ENCODE data around the gene API5. TPM values are rescaled to one million over a fixed set of nuclear protein-coding genes. Genes with fewer than 3 reads are reported as not detected.
"Not testable (repeated sequence)": the region's sequence is repeated elsewhere in the genome, so short reads cannot be mapped to it uniquely, and the experiment has no call there.

API5 gene
- total RNA-seq, 1 donor: 94.3 TPM

GRCh38 chr11:43328482-43328881 lies 16.7 kb downstream of the API5 start:
- H3K4me3 ChIP-seq (ENCODE audit: low read depth, low read length): no peak overlapping the region
- no peak for DNase-seq (ENCODE audit: low read depth)
- TF ChIP-seq, protein P1, sequence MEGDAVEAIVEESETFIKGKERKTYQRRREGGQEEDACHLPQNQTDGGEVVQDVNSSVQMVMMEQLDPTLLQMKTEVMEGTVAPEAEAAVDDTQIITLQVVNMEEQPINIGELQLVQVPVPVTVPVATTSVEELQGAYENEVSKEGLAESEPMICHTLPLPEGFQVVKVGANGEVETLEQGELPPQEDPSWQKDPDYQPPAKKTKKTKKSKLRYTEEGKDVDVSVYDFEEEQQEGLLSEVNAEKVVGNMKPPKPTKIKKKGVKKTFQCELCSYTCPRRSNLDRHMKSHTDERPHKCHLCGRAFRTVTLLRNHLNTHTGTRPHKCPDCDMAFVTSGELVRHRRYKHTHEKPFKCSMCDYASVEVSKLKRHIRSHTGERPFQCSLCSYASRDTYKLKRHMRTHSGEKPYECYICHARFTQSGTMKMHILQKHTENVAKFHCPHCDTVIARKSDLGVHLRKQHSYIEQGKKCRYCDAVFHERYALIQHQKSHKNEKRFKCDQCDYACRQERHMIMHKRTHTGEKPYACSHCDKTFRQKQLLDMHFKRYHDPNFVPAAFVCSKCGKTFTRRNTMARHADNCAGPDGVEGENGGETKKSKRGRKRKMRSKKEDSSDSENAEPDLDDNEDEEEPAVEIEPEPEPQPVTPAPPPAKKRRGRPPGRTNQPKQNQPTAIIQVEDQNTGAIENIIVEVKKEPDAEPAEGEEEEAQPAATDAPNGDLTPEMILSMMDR (IDR thresholded peaks at IDR 0.05; ENCODE audit: insufficient read depth, low read length): no peak

DNA sequence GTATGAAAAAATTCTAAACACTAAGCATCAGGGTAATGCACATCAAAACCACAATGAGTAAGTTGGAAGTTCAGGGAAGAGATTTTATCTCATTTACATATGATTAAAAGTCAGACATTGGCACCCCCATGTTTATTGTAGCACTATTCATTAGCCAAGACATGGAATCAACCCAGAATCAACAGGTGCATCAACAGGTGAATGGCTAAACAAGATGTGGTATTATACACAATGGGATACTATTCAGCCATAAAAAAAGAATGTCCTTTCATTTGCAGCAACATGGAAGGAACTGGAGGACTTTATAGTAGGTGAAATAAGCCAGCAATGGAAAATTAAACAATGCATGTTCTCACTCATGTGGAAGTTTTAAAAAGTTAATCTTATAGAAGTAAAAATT lies 29.4 kb downstream of the API5 start:
- DNase-seq (ENCODE audit: low read depth): no peak
- no peak overlapping the region for H3K4me3 ChIP-seq (ENCODE audit: low read depth, low read length)
- TF ChIP-seq, protein P1 (IDR thresholded peaks at IDR 0.05; ENCODE audit: insufficient read depth, low read length): no peak

DNA sequence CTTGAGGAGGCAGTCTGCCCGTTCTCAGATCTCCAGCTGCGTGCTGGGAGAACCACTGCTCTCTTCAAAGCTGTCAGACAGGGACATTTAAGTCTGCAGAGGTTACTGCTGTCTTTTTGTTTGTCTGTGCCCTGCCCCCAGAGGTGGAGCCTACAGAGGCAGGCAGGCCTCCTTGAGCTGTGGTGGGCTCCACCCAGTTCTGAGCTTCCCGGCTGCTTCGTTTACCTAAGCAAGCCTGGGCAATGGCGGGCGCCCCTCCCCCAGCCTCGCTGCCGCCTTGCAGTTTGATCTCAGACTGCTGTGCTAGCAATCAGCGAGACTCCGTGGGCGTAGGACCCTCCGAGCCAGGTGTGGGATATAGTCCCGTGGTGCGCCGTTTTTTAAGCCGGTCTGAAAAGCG lies 39.6 kb downstream of the API5 start:
- not testable (repeated sequence) for DNase-seq (ENCODE audit: low read depth); H3K4me3 ChIP-seq (ENCODE audit: low read depth, low read length)

- no peak for DNase-seq (ENCODE audit: low read depth)
- H3K4me3 ChIP-seq (ENCODE audit: low read depth, low read length): no peak overlapping the region
- TF ChIP-seq, protein P1 (IDR thresholded peaks at IDR 0.05; ENCODE audit: insufficient read depth, low read length): no peak
These were observed 42.5 kb downstream of the API5 start for GRCh38 chr11:43354311-43354710.

GRCh38 chr11:43356336-43356735 lies 44.5 kb downstream of the API5 start:
- TF ChIP-seq, protein P1 (IDR thresholded peaks at IDR 0.05; ENCODE audit: insufficient read depth, low read length): no peak
- no peak for DNase-seq (ENCODE audit: low read depth)
- H3K4me3 ChIP-seq (ENCODE audit: low read depth, low read length): no peak overlapping the region

- DNase-seq (ENCODE audit: low read depth): no peak
- peak overlapping the region; percentile 97 for H3K4me3 ChIP-seq (ENCODE audit: low read depth, low read length)
- TF ChIP-seq, protein P1 (IDR thresholded peaks at IDR 0.05; ENCODE audit: insufficient read depth, low read length): no peak
These were observed 46.5 kb downstream of the API5 start for GRCh38 chr11:43358279-43358800.

GRCh38 chr11:43358801-43359421 lies 47.1 kb downstream of the API5 start, which contains the start of gene TTC17:
Gene TTC17, plus strand, starts transcription at chr11:43358920. Its CDS starts 35 bp downstream, at chr11:43358955.
- TF ChIP-seq, protein P1 (IDR thresholded peaks at IDR 0.05; ENCODE audit: insufficient read depth, low read length): no peak
- peak within 1 kb of the TSS; percentile 97 for H3K4me3 ChIP-seq (ENCODE audit: low read depth, low read length)
- peak; percentile 87 for DNase-seq (ENCODE audit: low read depth)
